Gastrocnemius medialis (tissue), 4 donors: ENCODE data around the gene AKAP10. TPM values are rescaled to one million over a fixed set of nuclear protein-coding genes. Genes with fewer than 3 reads are reported as not detected.
"Not testable (repeated sequence)": the region's sequence is repeated elsewhere in the genome, so short reads cannot be mapped to it uniquely, and the experiment has no call there.

ENCODE experiments used
- ATAC-seq, 2 donors: fragments of 150-250 bp; one replicate each; pipeline ENCODE4 v1.9.1; 2016
- DNase-seq, 2 donors: peaks; one replicate each; pipeline ENCODE4 v3.0.0-alpha.2; 2019
- H3K27ac ChIP-seq, 4 donors: fragments of 200-600 bp; sonication (generic); 1 replicate in 1 of 4; 2 replicates in 3 of 4; pipeline ENCODE4 v1.5.1; 2016 to 2018; ENCODE audit warnings: mild to moderate bottlenecking in 2 of 4, moderate library complexity in 1 of 4
- H3K27me3 ChIP-seq, 3 donors: fragments of 200-600 bp; sonication (generic) in 2 of 3; 1 replicate in 1 of 3; 2 replicates in 2 of 3; pipeline versions ENCODE4 v1.5.1 to v1.6.0; 2016 to 2019; ENCODE audit warnings: mild to moderate bottlenecking in 1 of 3, moderate library complexity in 1 of 3
- H3K36me3 ChIP-seq, 2 donors: fragments of 200-600 bp; sonication (generic) in 1 of 2; one replicate each; pipeline ENCODE4 v1.5.1; 2017 to 2018
- H3K4me1 ChIP-seq, 2 donors: fragments of 200-600 bp; sonication (generic) in 1 of 2; one replicate each; pipeline ENCODE4 v1.5.1; 2016 to 2017; ENCODE audit warnings: mild to moderate bottlenecking in 2 of 2
- H3K4me3 ChIP-seq, 4 donors: fragments of 200-600 bp; sonication (generic) in 3 of 4; 1 replicate in 1 of 4; 2 replicates in 3 of 4; pipeline ENCODE4 v1.5.1; 2016 to 2019; ENCODE audit warnings: mild to moderate bottlenecking in 2 of 4
- H3K9me3 ChIP-seq, 3 donors: fragments of 200-600 bp; sonication (generic) in 2 of 3; 1 replicate in 1 of 3; 2 replicates in 2 of 3; pipeline ENCODE4 v1.5.1; 2016 to 2019
- POLR2A ChIP-seq, 2 donors: fragments of 450-650 bp; IDR thresholded peaks; one replicate each; pipeline ENCODE4 v1.6.1; 2017; ENCODE audit warnings: antibody characterized with exemption in 2 of 2, mild to moderate bottlenecking in 2 of 2, moderate library complexity in 2 of 2
- in situ Hi-C, 4 donors: fragments of 200-750 bp; cut with MboI; loops; one replicate each; pipeline versions ENCODE4 v1.15.0 to v1.8.0; 2017; ENCODE audit warnings: low sequenced_read_pairs in 4 of 4
- intact Hi-C: fragments of 100-400 bp; cut with DNase I; formaldehyde crosslinking; loops from one replicate; pipeline ENCODE4 v1.15.1; 2023; ENCODE audit warnings: low total_unique reads
- total RNA-seq, 4 donors: library from RNA; depleted of rRNA; stranded (reverse); fragments of >200 nt; gene quantifications; one replicate each; pipeline versions ENCODE4 v1.1.0 to v1.2.3, GENCODE V29; 2016
- TF ChIP-seq, protein P1 (sequence below), 5 experiments: fragments of 450-650 bp in 3 of 5; fragments of 200-600 bp in 2 of 5; sonication (generic) in 2 of 5; IDR thresholded peaks in 4 of 5; conservative IDR thresholded peaks in 1 of 5; 1 replicate in 4 of 5; 2 replicates in 1 of 5; pipeline ENCODE4 v1.5.1; 2016 to 2019; ENCODE audit warnings: antibody characterized with exemption in 5 of 5, mild to moderate bottlenecking in 3 of 5, moderate library complexity in 3 of 5

The AKAP10 gene
- total RNA-seq: 10 to 100 TPM in 2 of 4 donors, 1 to 10 TPM in 2; 6.1 to 26.1 (median 9.9) TPM

DNA sequence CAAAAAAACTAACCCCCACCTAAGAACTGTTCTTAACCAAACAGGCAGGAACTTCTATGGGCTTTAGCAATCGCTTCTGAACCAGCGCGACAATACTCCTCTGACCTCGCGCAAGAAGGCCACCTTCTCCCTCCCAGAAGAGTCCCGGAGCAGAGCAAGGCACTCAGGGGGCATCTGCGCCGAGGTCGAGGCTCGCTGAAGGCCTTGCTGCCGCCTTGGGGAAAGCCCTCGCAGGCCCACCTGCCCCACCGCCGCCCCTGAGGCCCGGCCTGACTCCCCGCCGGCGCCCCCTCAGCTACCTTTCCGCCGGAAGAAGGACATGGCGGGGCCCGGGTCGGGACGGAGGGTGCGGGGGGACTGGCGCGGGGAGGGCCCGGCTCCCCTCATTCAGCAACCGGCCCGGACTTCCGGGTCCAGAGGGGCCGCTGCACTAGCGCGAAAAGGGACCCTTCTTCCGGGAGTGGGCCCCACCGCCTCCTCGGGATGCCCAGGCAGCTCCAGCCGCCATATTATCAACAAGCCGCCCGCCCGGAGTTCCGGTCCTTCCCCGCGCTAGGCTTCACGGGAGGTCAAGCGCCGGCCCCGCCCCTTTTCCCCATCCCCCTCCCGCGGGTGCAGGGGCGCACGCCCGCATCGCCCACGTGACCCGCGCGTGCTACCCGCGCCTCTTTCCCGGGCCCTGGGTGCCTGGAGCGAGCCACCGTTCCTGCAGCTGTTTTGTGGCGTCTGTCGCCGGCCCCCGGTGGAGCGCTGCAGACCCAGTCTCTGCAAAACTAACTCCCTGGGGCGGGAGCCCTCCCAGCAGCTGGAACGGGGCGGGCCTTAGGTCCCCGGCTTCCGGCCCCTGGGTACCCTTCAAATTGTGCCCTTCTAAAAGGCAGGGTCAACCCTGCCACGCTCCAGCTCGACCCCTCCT lies at the start of gene AKAP10:
AKAP10 (minus strand) TSS at position 536 of the 916 bp plus-strand sequence; CDS start at position 387, 149 bp downstream.
- Histone ChIP-seq H3K27ac (peak within 1 kb of the TSS; percentile 88 to 95 (median 90)), H3K36me3 (no peaks in the 10 kb centered on the region), H3K27me3 (no peaks in the 10 kb centered on the region), H3K9me3 (no peaks in the 10 kb centered on the region), H3K4me1 (peaks cover 17 to 30% of the 10 kb centered on the region in 2 donors), H3K4me3 (peak within 1 kb of the TSS; percentile 78 to 98 (median 90))
- in situ Hi-C loops: loop anchor here in 2 of 4 donors (25.0 kb wide), 1 partner anchor 335 kb away; no protein-coding TSS in a partner anchor
- peak; percentile 86 to 89 for DNase-seq
- TF ChIP-seq, protein P1, sequence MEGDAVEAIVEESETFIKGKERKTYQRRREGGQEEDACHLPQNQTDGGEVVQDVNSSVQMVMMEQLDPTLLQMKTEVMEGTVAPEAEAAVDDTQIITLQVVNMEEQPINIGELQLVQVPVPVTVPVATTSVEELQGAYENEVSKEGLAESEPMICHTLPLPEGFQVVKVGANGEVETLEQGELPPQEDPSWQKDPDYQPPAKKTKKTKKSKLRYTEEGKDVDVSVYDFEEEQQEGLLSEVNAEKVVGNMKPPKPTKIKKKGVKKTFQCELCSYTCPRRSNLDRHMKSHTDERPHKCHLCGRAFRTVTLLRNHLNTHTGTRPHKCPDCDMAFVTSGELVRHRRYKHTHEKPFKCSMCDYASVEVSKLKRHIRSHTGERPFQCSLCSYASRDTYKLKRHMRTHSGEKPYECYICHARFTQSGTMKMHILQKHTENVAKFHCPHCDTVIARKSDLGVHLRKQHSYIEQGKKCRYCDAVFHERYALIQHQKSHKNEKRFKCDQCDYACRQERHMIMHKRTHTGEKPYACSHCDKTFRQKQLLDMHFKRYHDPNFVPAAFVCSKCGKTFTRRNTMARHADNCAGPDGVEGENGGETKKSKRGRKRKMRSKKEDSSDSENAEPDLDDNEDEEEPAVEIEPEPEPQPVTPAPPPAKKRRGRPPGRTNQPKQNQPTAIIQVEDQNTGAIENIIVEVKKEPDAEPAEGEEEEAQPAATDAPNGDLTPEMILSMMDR (IDR thresholded peaks at IDR 0.05 in 4 of 5, conservative IDR thresholded peaks at IDR 0.05 in 1 of 5): no peak
- TF ChIP-seq POLR2A (IDR thresholded peaks at IDR 0.05): peak; percentile 62 to 63
- peak; percentile 96 for ATAC-seq
- intact Hi-C loops: no loop called here

DNA sequence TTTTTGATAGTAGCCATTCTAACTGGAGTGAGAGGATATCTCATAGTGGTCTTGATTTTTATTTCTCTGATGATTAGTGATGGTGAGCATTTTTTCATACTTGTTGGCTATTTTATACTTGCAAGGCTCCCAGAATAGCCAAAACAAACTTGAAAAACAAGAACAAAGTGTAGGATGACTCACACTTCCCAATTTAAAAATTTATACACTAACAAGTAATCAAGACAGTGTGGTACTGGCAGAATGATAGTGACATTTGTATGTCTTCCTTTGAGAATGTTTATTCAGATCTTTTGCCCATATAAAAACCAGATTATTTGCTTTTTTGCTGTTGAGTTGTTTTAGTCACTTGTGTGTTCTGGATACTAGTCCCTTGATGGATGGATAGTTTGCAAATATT lies 49.3 kb upstream of the AKAP10 start:
- no peak overlapping the region for H3K27ac ChIP-seq
- H3K4me3 ChIP-seq: no peak overlapping the region
- in situ Hi-C loops: no loop called here
- no peaks in the 10 kb centered on the region for H3K27me3 ChIP-seq
- ATAC-seq (no peak), DNase-seq (no peak)
- TF ChIP-seq, protein P1 (IDR thresholded peaks at IDR 0.05 in 4 of 5, conservative IDR thresholded peaks at IDR 0.05 in 1 of 5): no peak
- no peak for TF ChIP-seq POLR2A (IDR thresholded peaks at IDR 0.05)
- intact Hi-C loops: no loop called here
- H3K9me3 ChIP-seq: no peaks in the 10 kb centered on the region
- H3K36me3 ChIP-seq: no peaks in the 10 kb centered on the region
- no peaks in the 10 kb centered on the region for H3K4me1 ChIP-seq

- ATAC-seq (no peak), DNase-seq (peak in 1 of 2 donors; percentile 33)
- Histone ChIP-seq H3K27me3 (no peaks in the 10 kb centered on the region), H3K4me3 (no peak overlapping the region), H3K9me3 (no peaks in the 10 kb centered on the region), H3K4me1 (no peaks in the 10 kb centered on the region), H3K36me3 (no peaks in the 10 kb centered on the region), H3K27ac (no peak overlapping the region)
- in situ Hi-C loops (no loop called here), intact Hi-C loops (no loop called here)
- TF ChIP-seq, protein P1 (IDR thresholded peaks at IDR 0.05 in 4 of 5, conservative IDR thresholded peaks at IDR 0.05 in 1 of 5): no peak
Measured at GRCh38 chr17:20022701-20023100, 45.1 kb upstream of the AKAP10 start.

GRCh38 chr17:20016475-20016992 lies 38.9 kb upstream of the AKAP10 start:
- H3K4me1 ChIP-seq, H3K36me3 ChIP-seq, intact Hi-C loops, ATAC-seq, H3K27ac ChIP-seq, in situ Hi-C loops, H3K4me3 ChIP-seq, DNase-seq, H3K9me3 ChIP-seq: not testable (repeated sequence)
- peaks cover 0 to 20% (median 6%) of the 10 kb centered on the region in 3 donors for H3K27me3 ChIP-seq

GRCh38 chr17:20012017-20012536 lies 34.4 kb upstream of the AKAP10 start:
- no peak overlapping the region for H3K4me3 ChIP-seq
- in situ Hi-C loops (no loop called here), intact Hi-C loops (loop anchor here (5.0 kb wide), 1 partner anchor 85 kb away; no protein-coding TSS in a partner anchor)
- TF ChIP-seq, protein P1 (IDR thresholded peaks at IDR 0.05 in 4 of 5, conservative IDR thresholded peaks at IDR 0.05 in 1 of 5): no peak
- no peak for TF ChIP-seq POLR2A (IDR thresholded peaks at IDR 0.05)
- no peak for ATAC-seq
- peaks cover 8 to 41% (median 11%) of the 10 kb centered on the region in 3 donors for H3K27me3 ChIP-seq
- no peaks in the 10 kb centered on the region for H3K36me3 ChIP-seq
- no peak for DNase-seq
- H3K9me3 ChIP-seq: no peaks in the 10 kb centered on the region
- peaks cover 0 to 9% of the 10 kb centered on the region in 2 donors for H3K4me1 ChIP-seq
- peak overlapping the region; percentile 10 to 83 (median 53) for H3K27ac ChIP-seq
